Breast epithelium (tissue), 3 donors: ENCODE data around the gene ADAMTSL5.

Experiments
- CTCF ChIP-seq, 3 donors: fragments of 450-650 bp; IDR thresholded peaks; one replicate each; pipeline ENCODE4 v1.5.1; 2016 to 2017; ENCODE audit warnings: antibody characterized with exemption in 3 of 3, mild to moderate bottlenecking in 3 of 3, moderate library complexity in 3 of 3
- POLR2AphosphoS5 ChIP-seq, 3 donors: sonication (generic); formaldehyde crosslinking; IDR thresholded peaks; one replicate each; pipeline ENCODE4 v1.6.1; 2017; ENCODE audit warnings: antibody characterized with exemption in 3 of 3

- TF ChIP-seq POLR2AphosphoS5 (IDR thresholded peaks at IDR 0.05) (peak; percentile 28 to 78 (median 75)), CTCF (IDR thresholded peaks at IDR 0.05) (no peak)
Measured at GRCh38 chr19:1507763-1508506, 4.9 kb downstream of the ADAMTSL5 start.
